ENCODE results near the gene TMEM63C.

Gene TMEM63C

GRCh38 chr14:77195766-77196165, 14.2 kb downstream of the TMEM63C start:
- no peak for DNase-seq (ENCODE audit: low read depth, low spot score)

GRCh38 chr14:77197988-77198387, 16.4 kb downstream of the TMEM63C start:
- DNase-seq (ENCODE audit: low read depth, low spot score): no peak

GRCh38 chr14:77198561-77198960, 17.0 kb downstream of the TMEM63C start:
- no peak for DNase-seq (ENCODE audit: low read depth, low spot score)

GRCh38 chr14:77199590-77199989, 18.0 kb downstream of the TMEM63C start:
- DNase-seq (ENCODE audit: low read depth, low spot score): no peak

GRCh38 chr14:77200406-77200985, 18.9 kb downstream of the TMEM63C start:
- DNase-seq (ENCODE audit: low read depth, low spot score): no peak

GRCh38 chr14:77201696-77202095, 20.1 kb downstream of the TMEM63C start:
- DNase-seq (ENCODE audit: low read depth, low spot score): no peak

GRCh38 chr14:77203611-77204458, 22.2 kb downstream of the TMEM63C start:
- DNase-seq (ENCODE audit: low read depth, low spot score): no peak

GRCh38 chr14:77204459-77204771, 22.8 kb downstream of the TMEM63C start:
- DNase-seq (ENCODE audit: low read depth, low spot score): no peak

GRCh38 chr14:77204907-77205306, 23.3 kb downstream of the TMEM63C start:
- DNase-seq (ENCODE audit: low read depth, low spot score): no peak

GRCh38 chr14:77205566-77205965, 24.0 kb downstream of the TMEM63C start:
- no peak for DNase-seq (ENCODE audit: low read depth, low spot score)

GRCh38 chr14:77206261-77206824, 24.7 kb downstream of the TMEM63C start:
- DNase-seq (ENCODE audit: low read depth, low spot score): no peak

GRCh38 chr14:77206877-77207389, 25.3 kb downstream of the TMEM63C start:
- DNase-seq (ENCODE audit: low read depth, low spot score): no peak

- DNase-seq (ENCODE audit: low read depth, low spot score): peak; percentile 6
These were observed 26.8 kb downstream of the TMEM63C start for GRCh38 chr14:77208291-77208978.

GRCh38 chr14:77208979-77209318, 27.4 kb downstream of the TMEM63C start:
- no peak for DNase-seq (ENCODE audit: low read depth, low spot score)

GRCh38 chr14:77212097-77212870, 30.7 kb downstream of the TMEM63C start:
- DNase-seq (ENCODE audit: low read depth, low spot score): no peak

- no peak for DNase-seq (ENCODE audit: low read depth, low spot score)
These were observed 31.5 kb downstream of the TMEM63C start for GRCh38 chr14:77212943-77213678.

GRCh38 chr14:77213679-77214016, 32.0 kb downstream of the TMEM63C start:
- DNase-seq (ENCODE audit: low read depth, low spot score): no peak

- DNase-seq (ENCODE audit: low read depth, low spot score): no peak
These were observed 32.6 kb downstream of the TMEM63C start for GRCh38 chr14:77214216-77214615.

GRCh38 chr14:77217551-77217950, 36.0 kb downstream of the TMEM63C start:
- no peak for DNase-seq (ENCODE audit: low read depth, low spot score)

- DNase-seq (ENCODE audit: low read depth, low spot score): no peak
These were observed 38.0 kb downstream of the TMEM63C start for GRCh38 chr14:77219591-77219990.
